ENCODE results near the gene TMSB10.

The TMSB10 gene

GRCh38 chr2:84891355-84892010 is 14.0 kb upstream of the TMSB10 start:
- peaks cover 12 to 33% (median 30%) of the 10 kb centered on the region in 4 experiments for H3K4me1 ChIP-seq (ENCODE audit: control extremely low read depth in 1 of 4, control insufficient read depth in 4 of 4, insufficient read depth in 4 of 4, low read length in 3 of 4)

DNA sequence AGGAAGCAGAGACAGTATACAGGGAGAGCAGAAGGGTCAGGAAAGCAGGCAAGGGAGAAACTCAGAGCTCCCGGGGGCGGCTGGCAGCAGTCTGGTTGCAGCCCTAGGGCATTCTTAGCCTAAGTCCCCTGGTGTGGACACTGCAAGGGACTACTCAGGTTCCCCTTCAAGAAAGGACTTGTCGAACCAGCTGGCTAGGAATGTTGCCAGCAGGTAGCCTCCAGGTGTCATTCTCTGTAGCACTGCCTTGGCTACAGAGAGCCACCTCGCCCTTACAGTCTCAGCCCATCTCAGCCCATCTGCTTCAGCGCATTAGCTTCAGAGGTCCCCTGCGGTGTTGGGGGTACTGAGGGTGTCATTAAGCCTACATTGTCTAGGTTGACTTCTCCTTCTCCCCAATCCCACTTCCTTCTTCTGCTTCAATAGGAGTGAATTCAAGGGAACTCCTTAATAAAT is 11.3 kb upstream of the TMSB10 start:
- peaks cover 8 to 40% (median 36%) of the 10 kb centered on the region in 4 experiments for H3K4me1 ChIP-seq (ENCODE audit: control extremely low read depth in 1 of 4, control insufficient read depth in 4 of 4, insufficient read depth in 4 of 4, low read length in 3 of 4)
- peak in 1 of 3 donors; percentile 35 for DNase-seq
- H3K27ac ChIP-seq (ENCODE audit: insufficient read depth in 1 of 2, low read depth in 1 of 2, low read length in 2 of 2, poor library complexity in 1 of 2, severe bottlenecking in 2 of 2): no peak overlapping the region
- WGBS (ENCODE audit: insufficient coverage): 95% methylated on average over 5 of the region's 6 CpGs
- no peaks in the 10 kb centered on the region for H3K27me3 ChIP-seq (replicated peaks in 2 of 5; ENCODE audit: control insufficient read depth in 4 of 5, insufficient read depth in 5 of 5, low read length in 4 of 5)
- CTCF ChIA-PET: interaction anchor here (0.9 to 2.0 kb wide), 2 partner anchors 12 to 13 kb away, joined by 3 to 13 read pairs; no protein-coding TSS in a partner anchor
- H3K4me3 ChIP-seq (ENCODE audit: control insufficient read depth in 1 of 7, extremely low read depth in 1 of 7, insufficient read depth in 4 of 7, low read depth in 2 of 7, low read length in 6 of 7): peak overlapping the region in 3 of 7 experiments; percentile 3 to 22 (median 19)
- H3K9me3 ChIP-seq (ENCODE audit: control extremely low read depth in 1 of 5, control insufficient read depth in 4 of 5, insufficient read depth in 2 of 5, low read depth in 1 of 5, low read length in 4 of 5): no peaks in the 10 kb centered on the region
- POLR2A ChIA-PET: interaction anchor here (0.7 kb wide), 1 partner anchor 11 kb away, joined by 3 read pairs; no protein-coding TSS in a partner anchor
- no peaks in the 10 kb centered on the region for H3K36me3 ChIP-seq (ENCODE audit: control insufficient read depth in 4 of 4, insufficient read depth in 4 of 4, low read length in 3 of 4)

More at GRCh38 chr2:84891355-84892010, 14.0 kb upstream of the TMSB10 start:
- Histone ChIP-seq H3K4me3 (ENCODE audit: control insufficient read depth in 1 of 7, extremely low read depth in 1 of 7, insufficient read depth in 4 of 7, low read depth in 2 of 7, low read length in 6 of 7) (no peak overlapping the region), H3K27me3 (replicated peaks in 2 of 5; ENCODE audit: control insufficient read depth in 4 of 5, insufficient read depth in 5 of 5, low read length in 4 of 5) (no peaks in the 10 kb centered on the region), H3K9me3 (ENCODE audit: control extremely low read depth in 1 of 5, control insufficient read depth in 4 of 5, insufficient read depth in 2 of 5, low read depth in 1 of 5, low read length in 4 of 5) (no peaks in the 10 kb centered on the region), H3K27ac (ENCODE audit: insufficient read depth in 1 of 2, low read depth in 1 of 2, low read length in 2 of 2, poor library complexity in 1 of 2, severe bottlenecking in 2 of 2) (no peak overlapping the region), H3K36me3 (ENCODE audit: control insufficient read depth in 4 of 4, insufficient read depth in 4 of 4, low read length in 3 of 4) (no peaks in the 10 kb centered on the region)
- no peak for DNase-seq
- ChIA-PET POLR2A (no interaction called here), CTCF (interaction anchor here (1.2 kb wide), 2 partner anchors 9 to 20 kb away, joined by 3 read pairs; no protein-coding TSS in a partner anchor)
- 92% methylated on average over 11 of the region's 12 CpGs for WGBS (ENCODE audit: insufficient coverage)

GRCh38 chr2:84894758-84895520 is 10.5 kb upstream of the TMSB10 start:
- peak overlapping the region in 3 of 7 experiments; percentile 19 to 40 (median 22) for H3K4me3 ChIP-seq (ENCODE audit: control insufficient read depth in 1 of 7, extremely low read depth in 1 of 7, insufficient read depth in 4 of 7, low read depth in 2 of 7, low read length in 6 of 7)
- no peaks in the 10 kb centered on the region for H3K27me3 ChIP-seq (replicated peaks in 2 of 5; ENCODE audit: control insufficient read depth in 4 of 5, insufficient read depth in 5 of 5, low read length in 4 of 5)
- no peaks in the 10 kb centered on the region for H3K36me3 ChIP-seq (ENCODE audit: control insufficient read depth in 4 of 4, insufficient read depth in 4 of 4, low read length in 3 of 4)
- no peaks in the 10 kb centered on the region for H3K9me3 ChIP-seq (ENCODE audit: control extremely low read depth in 1 of 5, control insufficient read depth in 4 of 5, insufficient read depth in 2 of 5, low read depth in 1 of 5, low read length in 4 of 5)
- peak in 2 of 3 donors; percentile 55 to 71 for DNase-seq
- 34% methylated on average over 6 of the region's 7 CpGs for WGBS (ENCODE audit: insufficient coverage)
- ChIA-PET CTCF (interaction anchor here (0.9 to 2.0 kb wide), 4 partner anchors 12 to 31 kb away, joined by 3 to 13 read pairs (median 4); no protein-coding TSS in a partner anchor), POLR2A (no interaction called here)
- H3K27ac ChIP-seq (ENCODE audit: insufficient read depth in 1 of 2, low read depth in 1 of 2, low read length in 2 of 2, poor library complexity in 1 of 2, severe bottlenecking in 2 of 2): no peak overlapping the region
- peaks cover 6 to 42% (median 34%) of the 10 kb centered on the region in 4 experiments for H3K4me1 ChIP-seq (ENCODE audit: control extremely low read depth in 1 of 4, control insufficient read depth in 4 of 4, insufficient read depth in 4 of 4, low read length in 3 of 4)

- DNase-seq: no peak
- H3K36me3 ChIP-seq (ENCODE audit: control insufficient read depth in 4 of 4, insufficient read depth in 4 of 4, low read length in 3 of 4): no peaks in the 10 kb centered on the region
- H3K4me3 ChIP-seq (ENCODE audit: control insufficient read depth in 1 of 7, extremely low read depth in 1 of 7, insufficient read depth in 4 of 7, low read depth in 2 of 7, low read length in 6 of 7): no peak overlapping the region
- WGBS (ENCODE audit: insufficient coverage): 100% methylated on average over 1 of the region's 2 CpGs
- POLR2A ChIA-PET: no interaction called here
- H3K27ac ChIP-seq (ENCODE audit: insufficient read depth in 1 of 2, low read depth in 1 of 2, low read length in 2 of 2, poor library complexity in 1 of 2, severe bottlenecking in 2 of 2): no peak overlapping the region
- H3K4me1 ChIP-seq (ENCODE audit: control extremely low read depth in 1 of 4, control insufficient read depth in 4 of 4, insufficient read depth in 4 of 4, low read length in 3 of 4): peaks cover 6 to 56% (median 38%) of the 10 kb centered on the region in 4 experiments
- no peaks in the 10 kb centered on the region for H3K9me3 ChIP-seq (ENCODE audit: control extremely low read depth in 1 of 5, control insufficient read depth in 4 of 5, insufficient read depth in 2 of 5, low read depth in 1 of 5, low read length in 4 of 5)
- H3K27me3 ChIP-seq (replicated peaks in 2 of 5; ENCODE audit: control insufficient read depth in 4 of 5, insufficient read depth in 5 of 5, low read length in 4 of 5): no peaks in the 10 kb centered on the region
- CTCF ChIA-PET: interaction anchor here (1.6 to 2.1 kb wide), 2 partner anchors 9 to 28 kb away, joined by 3 to 9 read pairs; no protein-coding TSS in a partner anchor
Observed at GRCh38 chr2:84896567-84896966, 8.9 kb upstream of the TMSB10 start.

- no peak overlapping the region for H3K4me3 ChIP-seq (ENCODE audit: control insufficient read depth in 1 of 7, extremely low read depth in 1 of 7, insufficient read depth in 4 of 7, low read depth in 2 of 7, low read length in 6 of 7)
- no peaks in the 10 kb centered on the region for H3K36me3 ChIP-seq (ENCODE audit: control insufficient read depth in 4 of 4, insufficient read depth in 4 of 4, low read length in 3 of 4)
- peaks cover 6 to 62% (median 38%) of the 10 kb centered on the region in 4 experiments for H3K4me1 ChIP-seq (ENCODE audit: control extremely low read depth in 1 of 4, control insufficient read depth in 4 of 4, insufficient read depth in 4 of 4, low read length in 3 of 4)
- peak overlapping the region in 1 of 2 experiments; percentile 51 for H3K27ac ChIP-seq (ENCODE audit: insufficient read depth in 1 of 2, low read depth in 1 of 2, low read length in 2 of 2, poor library complexity in 1 of 2, severe bottlenecking in 2 of 2)
- ChIA-PET CTCF (interaction anchor here (1.1 to 3.9 kb wide), 4 partner anchors 9 to 34 kb away, joined by 3 to 16 read pairs (median 6); no protein-coding TSS in a partner anchor), POLR2A (no interaction called here)
- H3K27me3 ChIP-seq (replicated peaks in 2 of 5; ENCODE audit: control insufficient read depth in 4 of 5, insufficient read depth in 5 of 5, low read length in 4 of 5): no peaks in the 10 kb centered on the region
- peak in 1 of 3 donors; percentile 40 for DNase-seq
- no peaks in the 10 kb centered on the region for H3K9me3 ChIP-seq (ENCODE audit: control extremely low read depth in 1 of 5, control insufficient read depth in 4 of 5, insufficient read depth in 2 of 5, low read depth in 1 of 5, low read length in 4 of 5)
- WGBS (ENCODE audit: insufficient coverage): no CpG with 5 or more reads among the region's 1 CpG
Observed at GRCh38 chr2:84897773-84898172, 7.7 kb upstream of the TMSB10 start.

GRCh38 chr2:84899304-84900204 is 5.9 kb upstream of the TMSB10 start:
- Histone ChIP-seq H3K9me3 (ENCODE audit: control extremely low read depth in 1 of 5, control insufficient read depth in 4 of 5, insufficient read depth in 2 of 5, low read depth in 1 of 5, low read length in 4 of 5) (no peaks in the 10 kb centered on the region), H3K27ac (ENCODE audit: insufficient read depth in 1 of 2, low read depth in 1 of 2, low read length in 2 of 2, poor library complexity in 1 of 2, severe bottlenecking in 2 of 2) (no peak overlapping the region), H3K4me1 (ENCODE audit: control extremely low read depth in 1 of 4, control insufficient read depth in 4 of 4, insufficient read depth in 4 of 4, low read length in 3 of 4) (peaks cover 6 to 58% (median 34%) of the 10 kb centered on the region in 4 experiments), H3K36me3 (ENCODE audit: control insufficient read depth in 4 of 4, insufficient read depth in 4 of 4, low read length in 3 of 4) (no peaks in the 10 kb centered on the region), H3K4me3 (ENCODE audit: control insufficient read depth in 1 of 7, extremely low read depth in 1 of 7, insufficient read depth in 4 of 7, low read depth in 2 of 7, low read length in 6 of 7) (no peak overlapping the region), H3K27me3 (replicated peaks in 2 of 5; ENCODE audit: control insufficient read depth in 4 of 5, insufficient read depth in 5 of 5, low read length in 4 of 5) (no peaks in the 10 kb centered on the region)
- DNase-seq: no peak
- POLR2A ChIA-PET: interaction anchor here (1.2 kb wide), 1 partner anchor 17 kb away, joined by 3 read pairs; no protein-coding TSS in a partner anchor
- CTCF ChIA-PET: interaction anchor here (1.0 to 3.9 kb wide), 4 partner anchors 13 to 35 kb away, joined by 3 to 16 read pairs (median 3); no protein-coding TSS in a partner anchor
- 99% methylated on average over 6 of the region's 8 CpGs for WGBS (ENCODE audit: insufficient coverage)
